HEK293T (cell line): ENCODE results near the gene DNAH17.

Experiments
- CTCF ChIA-PET: fragments of 350-600 bp; formaldehyde crosslinking; extraction: SDS; loops from one replicate; lab custom pipeline; 2021; ENCODE audit warnings: antibody characterized with exemption, inconsistent platforms; lab: Yijun Ruan, JAX
- POLR2A ChIA-PET: fragments of 350-600 bp; formaldehyde crosslinking; extraction: SDS; loops from one replicate; lab custom pipeline; 2020; ENCODE audit warnings: antibody characterized with exemption, inconsistent platforms; lab: Yijun Ruan, JAX
- DNase-seq: peaks from one replicate; pipeline ENCODE4 v3.0.0; 2012; ENCODE audit warnings: mixed read lengths; ENCODE audit errors: extremely low spot score
- ARNT ChIP-seq: fragments of 450-650 bp; IDR thresholded peaks from 2 replicates; pipeline ENCODE4 v1.6.1; 2017; ENCODE audit warnings: mild to moderate bottlenecking
- BHLHE40 ChIP-seq: fragments of 450-650 bp; IDR thresholded peaks from 2 replicates; pipeline ENCODE4 v1.6.1; 2016; ENCODE audit warnings: mild to moderate bottlenecking, moderate library complexity, borderline replicate concordance
- CTBP1 ChIP-seq: fragments of 450-650 bp; IDR thresholded peaks from 2 replicates; pipeline ENCODE4 v1.6.1; 2016; ENCODE audit warnings: borderline replicate concordance
- ELF4 ChIP-seq: fragments of 450-650 bp; IDR thresholded peaks from 2 replicates; pipeline ENCODE4 v1.6.1; 2017; ENCODE audit warnings: antibody characterized with exemption
- FOXA1 ChIP-seq: fragments of 450-650 bp; IDR thresholded peaks from 2 replicates; pipeline ENCODE4 v1.6.1; 2016; ENCODE audit warnings: mild to moderate bottlenecking
- FOXK2 ChIP-seq: fragments of 450-650 bp; IDR thresholded peaks from 2 replicates; pipeline ENCODE4 v1.6.1; 2016; ENCODE audit warnings: mild to moderate bottlenecking
- FOXM1 ChIP-seq: fragments of 450-650 bp; IDR thresholded peaks from 2 replicates; pipeline ENCODE4 v1.6.1; 2017; ENCODE audit warnings: mild to moderate bottlenecking, borderline replicate concordance
- HDGF ChIP-seq: fragments of 450-650 bp; IDR thresholded peaks from 2 replicates; pipeline ENCODE4 v1.6.1; 2017; ENCODE audit warnings: antibody characterized with exemption, borderline replicate concordance
- L3MBTL2 ChIP-seq: fragments of 450-650 bp; conservative IDR thresholded peaks from 2 replicates; pipeline ENCODE4 v1.6.1; 2016; ENCODE audit warnings: mild to moderate bottlenecking
- LEF1 ChIP-seq: fragments of 450-650 bp; IDR thresholded peaks from 2 replicates; pipeline ENCODE4 v1.6.1; 2017; ENCODE audit warnings: mild to moderate bottlenecking, borderline replicate concordance
- NFRKB ChIP-seq: fragments of 450-650 bp; IDR thresholded peaks from 2 replicates; pipeline ENCODE4 v1.6.1; 2016; ENCODE audit warnings: mild to moderate bottlenecking, moderate library complexity
- PKNOX1 ChIP-seq: fragments of 450-650 bp; IDR thresholded peaks from 2 replicates; pipeline ENCODE4 v1.6.1; 2016
- SP1 ChIP-seq: fragments of 450-650 bp; IDR thresholded peaks from 2 replicates; pipeline ENCODE4 v1.6.1; 2017
- SUZ12 ChIP-seq: fragments of 450-650 bp; IDR thresholded peaks from 2 replicates; pipeline ENCODE4 v1.6.1; 2016; ENCODE audit warnings: mild to moderate bottlenecking
- TARDBP ChIP-seq: fragments of 450-650 bp; IDR thresholded peaks from 2 replicates; pipeline ENCODE4 v1.6.1; 2016
- ZNF384 ChIP-seq: fragments of 450-650 bp; IDR thresholded peaks from 2 replicates; pipeline ENCODE4 v1.6.1; 2016

DNAH17 gene

DNA sequence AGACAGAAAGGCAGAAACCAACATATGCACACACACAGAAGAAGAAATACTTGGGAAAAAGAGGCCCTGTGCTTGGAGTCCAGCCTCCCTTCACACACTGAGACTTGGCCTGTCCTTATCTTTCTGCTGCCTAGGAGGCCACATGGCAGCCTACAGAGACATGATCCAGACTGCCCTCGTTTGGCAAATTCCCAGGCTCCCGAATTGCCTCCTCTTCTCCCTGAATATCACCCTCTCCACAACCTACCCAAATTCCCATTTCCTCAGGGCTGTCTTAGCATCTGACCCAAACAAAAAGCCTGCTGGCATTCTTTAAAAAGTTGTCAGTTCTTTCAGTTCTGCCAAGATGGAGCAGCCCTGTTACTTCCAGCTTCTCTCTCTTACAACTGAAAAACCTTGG, 59.8 kb downstream of the DNAH17 start:
- CTCF ChIA-PET: no interaction called here
- no peak for DNase-seq
- POLR2A ChIA-PET: no interaction called here
- TF ChIP-seq L3MBTL2: no peak
- no peak for TF ChIP-seq FOXA1
- no peak for TF ChIP-seq ARNT
- no peak for TF ChIP-seq ZNF384

- ChIA-PET CTCF (no interaction called here), POLR2A (no interaction called here)
- DNase-seq: no peak
- TF ChIP-seq ZNF384: no peak
- no peak for TF ChIP-seq FOXM1
- TF ChIP-seq L3MBTL2: no peak
- no peak for TF ChIP-seq CTBP1
- no peak for TF ChIP-seq ELF4
- TF ChIP-seq ARNT: no peak
- TF ChIP-seq FOXK2: no peak
Measured at GRCh38 chr17:78515480-78515879, 61.7 kb downstream of the DNAH17 start.

DNA sequence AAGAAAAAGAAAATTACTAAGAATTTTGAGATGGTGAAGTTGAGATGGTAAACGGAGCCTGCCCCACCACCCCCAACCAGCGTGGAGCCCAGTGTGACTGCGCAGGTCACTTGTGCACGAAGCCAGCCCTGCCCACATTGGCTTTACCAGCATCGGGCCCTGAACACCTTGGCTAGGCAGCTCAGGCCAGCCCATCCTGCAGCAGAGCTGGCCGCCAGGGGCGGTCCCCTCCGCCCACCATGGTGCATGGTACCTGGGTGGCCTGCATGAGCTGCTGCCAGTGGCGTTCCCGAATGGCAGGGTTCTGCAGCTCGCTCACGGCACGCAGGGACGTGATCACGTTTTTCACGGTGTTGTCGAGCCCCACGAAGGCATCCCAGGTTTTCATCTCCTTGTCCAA, 62.7 kb downstream of the DNAH17 start:
- ChIA-PET POLR2A (interaction anchor here (1.5 kb wide), 1 partner anchor 222 kb away, joined by 3 read pairs; no protein-coding TSS in a partner anchor), CTCF (no interaction called here)
- no peak for TF ChIP-seq TARDBP
- TF ChIP-seq SP1: no peak
- TF ChIP-seq FOXK2: no peak
- no peak for TF ChIP-seq ELF4
- no peak for TF ChIP-seq FOXA1
- no peak for TF ChIP-seq L3MBTL2
- TF ChIP-seq ARNT: no peak
- TF ChIP-seq BHLHE40: no peak
- TF ChIP-seq SUZ12: no peak
- TF ChIP-seq FOXM1: no peak
- TF ChIP-seq LEF1: no peak
- TF ChIP-seq PKNOX1: no peak
- TF ChIP-seq CTBP1: no peak
- DNase-seq: no peak

DNA sequence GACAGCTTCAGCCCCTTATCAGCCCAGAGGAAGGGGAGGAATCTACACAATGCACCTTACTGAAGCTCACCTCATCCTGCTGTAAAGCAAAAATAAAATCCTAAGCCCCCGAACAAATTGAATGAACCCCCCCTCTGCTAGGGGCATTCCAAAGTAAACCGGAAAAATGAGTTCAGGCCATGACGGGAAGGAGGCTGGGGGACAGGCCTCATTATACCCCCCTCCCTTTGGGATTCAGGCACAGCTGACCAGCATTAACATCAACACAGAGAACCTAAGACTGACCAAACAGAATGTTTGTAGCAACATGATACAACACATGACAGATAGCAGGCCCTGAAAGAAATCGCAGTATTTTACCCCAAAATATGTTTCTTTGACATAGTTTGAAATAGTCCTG, 64.2 kb downstream of the DNAH17 start:
- POLR2A ChIA-PET: no interaction called here
- CTCF ChIA-PET: no interaction called here
- TF ChIP-seq CTBP1 (no peak), LEF1 (no peak), FOXM1 (no peak), SUZ12 (no peak), ELF4 (no peak), BHLHE40 (no peak), PKNOX1 (no peak), SP1 (no peak), ARNT (no peak), L3MBTL2 (no peak), FOXA1 (no peak), HDGF (no peak), NFRKB (no peak), FOXK2 (no peak), ZNF384 (no peak), TARDBP (no peak)

DNA sequence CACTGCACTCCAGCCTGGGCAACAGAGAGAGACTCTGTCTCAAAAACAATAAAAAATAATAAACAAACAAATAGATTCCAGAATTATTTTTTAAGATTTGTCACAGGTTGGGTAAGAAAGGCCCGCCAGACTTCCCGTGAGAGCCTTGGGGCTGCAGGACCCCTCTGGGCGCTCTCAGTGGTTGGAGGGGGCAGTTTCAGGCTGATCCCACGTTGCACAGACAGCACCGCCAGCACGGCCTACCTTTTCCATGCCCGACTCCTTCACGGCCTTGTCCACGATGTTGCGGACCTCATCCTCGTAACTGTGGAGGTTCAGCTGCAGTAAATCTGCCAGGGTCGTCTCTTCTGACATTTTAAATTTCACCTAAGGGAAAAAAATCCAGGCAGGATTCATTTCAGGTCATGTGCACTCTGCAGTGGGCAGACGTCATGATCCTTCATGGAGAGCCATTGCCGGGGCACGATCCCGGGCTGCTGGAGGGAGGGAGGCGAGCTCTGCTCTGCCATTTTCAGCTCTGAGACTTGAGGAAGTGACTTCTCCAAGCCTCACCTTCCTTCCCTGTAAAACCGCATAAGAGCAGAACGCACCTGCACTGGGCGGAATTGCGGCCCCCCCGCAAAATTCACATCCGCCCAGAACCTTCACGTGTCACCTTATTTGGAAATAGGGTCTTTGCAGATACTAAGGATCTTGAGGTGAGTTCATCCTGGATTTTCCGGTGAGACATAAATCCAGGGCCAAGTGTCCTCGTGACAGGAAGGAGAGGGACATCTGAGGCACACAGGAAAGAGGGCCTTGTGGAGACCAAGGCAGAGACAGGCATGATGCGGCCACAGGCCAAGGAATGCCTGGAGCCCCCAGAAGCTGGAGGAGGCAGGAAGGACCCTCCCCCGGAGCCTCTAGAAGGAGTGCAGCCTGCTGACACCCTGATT, 66.8 kb downstream of the DNAH17 start:
- ChIA-PET CTCF (no interaction called here), POLR2A (no interaction called here)
- no peak for DNase-seq
- no peak for TF ChIP-seq L3MBTL2
- TF ChIP-seq PKNOX1: no peak
- no peak for TF ChIP-seq NFRKB
- no peak for TF ChIP-seq FOXM1
- TF ChIP-seq ELF4: no peak
- TF ChIP-seq BHLHE40: no peak
- no peak for TF ChIP-seq LEF1
- TF ChIP-seq CTBP1: no peak
- TF ChIP-seq SUZ12: no peak
- no peak for TF ChIP-seq SP1
- TF ChIP-seq ARNT: no peak
- no peak for TF ChIP-seq FOXK2
- TF ChIP-seq TARDBP: no peak
- TF ChIP-seq ZNF384: no peak
- no peak for TF ChIP-seq HDGF
- no peak for TF ChIP-seq FOXA1

More for the DNA sequence above, 64.2 kb downstream of the DNAH17 start:
- no peak for DNase-seq

DNA sequence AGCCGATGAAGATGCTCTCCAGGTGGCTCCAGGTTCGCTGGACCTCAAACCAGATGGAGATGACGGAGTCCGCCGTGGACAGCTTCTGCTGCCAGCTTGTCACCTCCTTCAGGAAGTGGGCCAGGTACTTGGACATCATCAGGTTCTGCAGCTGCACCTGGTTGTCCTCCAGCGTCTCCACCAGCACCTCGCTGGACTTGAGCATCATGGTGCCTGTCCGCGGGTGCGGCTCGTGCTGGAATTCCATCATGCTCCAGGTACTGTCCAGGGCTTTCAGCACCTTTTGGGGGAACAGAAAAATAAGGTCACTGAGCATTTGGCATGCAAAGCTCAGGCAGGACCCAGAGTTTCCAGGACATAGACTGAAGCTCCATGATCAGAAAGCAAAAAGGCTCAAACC, 69.7 kb downstream of the DNAH17 start:
- DNase-seq: no peak
- ChIA-PET POLR2A (no interaction called here), CTCF (no interaction called here)
- no peak for TF ChIP-seq CTBP1
- TF ChIP-seq NFRKB: no peak
- no peak for TF ChIP-seq L3MBTL2
- TF ChIP-seq ARNT: no peak
- TF ChIP-seq SUZ12: no peak
- no peak for TF ChIP-seq PKNOX1
- no peak for TF ChIP-seq BHLHE40
- no peak for TF ChIP-seq ELF4
- TF ChIP-seq LEF1: no peak
